NCI-H2107 treated with DMSO at 0.1 percent for 48 hours (cell line): ENCODE measurements around the gene ARMC12.

Experiments
- DNase-seq: peaks from one replicate; lab custom pipeline; 2025; ENCODE audit not compliant: unreplicated experiment; lab: John Stamatoyannopoulos, UW

The ARMC12 gene

DNA sequence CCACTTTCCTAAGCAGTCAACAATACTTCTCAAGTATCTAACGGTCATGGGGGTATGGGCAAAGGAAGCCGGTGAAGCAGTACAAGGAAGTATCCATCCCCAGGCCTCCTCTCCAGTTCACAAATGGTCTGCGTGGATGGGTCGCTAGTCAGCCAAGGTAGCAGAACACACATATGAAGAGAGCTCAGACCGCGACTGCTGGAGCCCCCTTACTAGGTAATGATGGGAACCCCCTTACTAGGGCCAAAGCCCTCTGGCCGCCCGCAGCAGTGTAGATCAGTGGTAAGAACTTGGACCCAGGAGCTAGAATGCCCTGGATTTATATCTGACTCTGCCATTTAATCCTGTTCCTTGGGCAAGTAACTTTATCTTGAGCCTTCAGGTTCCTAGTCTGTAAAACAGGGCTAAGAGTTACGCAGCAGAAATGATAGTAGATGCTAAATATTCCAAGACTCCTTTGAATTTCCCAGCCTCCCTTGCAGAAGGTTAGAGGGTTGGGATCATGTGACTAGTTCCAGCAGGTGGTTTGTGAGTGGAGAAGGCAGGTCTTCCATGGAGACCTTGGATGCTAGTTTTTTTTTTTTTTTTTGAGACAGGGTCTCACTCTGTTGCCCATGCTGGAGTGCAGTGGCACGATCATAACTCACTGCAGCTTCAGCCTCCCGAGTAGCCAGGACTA lies 37.4 kb downstream of the ARMC12 start:
- DNase-seq, result no peak

- DNase-seq, result no peak
Measured at GRCh38 chr6:35775031-35775430, 38.2 kb downstream of the ARMC12 start.

GRCh38 chr6:35776364-35777215 lies 39.8 kb downstream of the ARMC12 start, which contains the start of gene CLPSL2:
Gene CLPSL2 (plus strand): TSS chr6:35776598. CDS start chr6:35776619, 21 bp downstream.
- no peak for DNase-seq

DNA sequence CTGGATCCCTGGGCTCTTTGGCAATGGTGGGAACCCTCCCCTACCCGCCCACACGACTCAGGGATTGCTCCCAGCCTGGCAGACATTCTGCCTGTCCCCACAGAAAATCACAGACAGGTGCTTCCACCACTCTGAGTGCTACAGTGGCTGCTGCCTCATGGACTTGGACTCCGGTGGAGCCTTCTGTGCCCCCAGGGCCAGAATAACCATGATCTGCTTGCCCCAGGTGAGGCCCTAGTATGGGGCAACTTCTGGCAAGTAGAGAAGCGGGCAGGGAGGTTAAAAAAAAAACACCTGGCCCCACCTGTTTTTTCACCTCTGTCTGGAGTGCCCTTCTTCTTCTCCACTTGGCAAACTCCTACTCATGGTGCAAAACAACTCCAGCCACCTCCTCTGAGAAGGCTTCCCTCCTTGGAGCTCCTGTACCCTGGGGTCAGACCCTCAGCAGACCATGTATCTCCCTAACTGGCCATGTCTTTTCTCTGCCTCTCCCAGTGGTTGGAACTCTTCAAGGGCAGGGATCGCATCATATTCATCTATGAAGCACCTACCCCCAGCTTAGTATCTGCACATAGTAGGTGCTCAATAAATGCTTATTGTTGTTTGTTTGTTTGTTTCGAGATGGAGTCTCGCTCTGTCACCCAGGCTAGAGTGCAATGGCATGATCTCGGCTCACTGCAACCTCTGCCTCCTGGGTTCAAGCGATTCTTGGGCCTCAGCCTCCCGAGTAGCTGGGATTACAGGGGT lies 40.7 kb downstream of the ARMC12 start:
- DNase-seq, result no peak

- no peak for DNase-seq
Measured at GRCh38 chr6:35778437-35778836, 41.6 kb downstream of the ARMC12 start.

GRCh38 chr6:35780719-35781118 lies 43.9 kb downstream of the ARMC12 start, which contains the start of gene CLPSL1:
Gene CLPSL1 (plus strand): TSS chr6:35781019. CDS start chr6:35781111, 92 bp downstream.
- no peak for DNase-seq

- no peak for DNase-seq
Measured at GRCh38 chr6:35781290-35781689, 44.5 kb downstream of the ARMC12 start.

DNA sequence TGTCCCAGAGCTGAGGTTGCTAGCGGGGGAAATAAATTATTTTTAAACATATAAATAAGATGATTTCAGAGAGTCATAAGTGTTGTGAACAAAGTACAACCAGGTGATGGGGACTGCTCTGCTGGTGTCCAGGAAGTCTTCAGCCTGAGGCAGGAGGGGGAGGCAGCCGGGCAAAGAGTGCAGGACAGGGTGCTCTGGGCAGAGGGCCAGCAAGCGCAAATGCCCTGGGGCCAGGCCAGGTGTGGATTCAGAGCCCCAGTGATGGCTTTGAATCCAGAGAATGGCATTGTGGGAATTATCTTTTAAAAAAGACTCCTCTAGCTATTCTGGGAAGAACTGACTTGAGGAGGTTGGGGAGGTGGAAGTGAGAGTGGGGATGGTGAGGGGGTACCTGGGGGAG lies 45.6 kb downstream of the ARMC12 start:
- no peak for DNase-seq

DNA sequence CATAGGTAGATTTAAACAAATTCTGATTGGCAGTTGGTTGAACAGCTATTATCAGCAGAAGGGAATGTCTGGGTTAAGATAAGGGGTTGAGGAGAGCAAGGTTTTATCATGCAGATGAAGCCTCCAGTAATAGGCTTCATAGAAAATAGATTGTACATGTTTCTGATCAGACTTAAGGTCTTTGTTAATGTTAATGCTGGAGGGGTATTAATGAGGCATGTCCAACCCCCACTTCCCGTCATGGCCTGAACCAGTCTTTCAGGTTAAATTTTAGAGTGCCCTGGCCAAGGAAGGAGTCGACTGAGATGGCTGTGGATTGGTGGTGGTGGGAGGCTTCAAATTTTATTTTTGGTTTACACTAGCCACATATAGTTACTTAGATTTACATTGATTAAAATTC lies 47.4 kb downstream of the ARMC12 start:
- no peak for DNase-seq

DNA sequence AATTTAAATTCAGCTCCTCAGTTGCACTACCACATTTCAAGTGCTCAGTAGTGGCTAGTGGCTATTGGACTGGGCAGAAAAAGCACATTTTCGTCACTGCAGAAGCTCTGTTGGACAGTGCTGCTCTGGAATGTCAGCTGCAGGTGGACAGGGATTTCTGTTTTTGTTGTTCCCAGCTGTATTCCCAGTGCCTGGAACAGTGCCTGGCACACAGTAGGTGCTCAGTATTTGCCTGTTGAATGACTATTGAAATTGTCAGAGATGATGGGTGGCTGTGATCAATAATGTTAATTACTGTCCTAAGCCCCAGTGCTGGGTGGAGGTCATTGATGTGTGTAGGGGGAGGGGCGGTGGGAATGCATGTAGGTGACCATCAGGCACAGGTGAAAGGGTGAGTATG lies 49.4 kb downstream of the ARMC12 start:
- no peak for DNase-seq

- DNase-seq, result no peak
Measured at GRCh38 chr6:35786810-35787209, 50.0 kb downstream of the ARMC12 start.

GRCh38 chr6:35787266-35788218 lies 50.7 kb downstream of the ARMC12 start:
- DNase-seq, result no peak

DNA sequence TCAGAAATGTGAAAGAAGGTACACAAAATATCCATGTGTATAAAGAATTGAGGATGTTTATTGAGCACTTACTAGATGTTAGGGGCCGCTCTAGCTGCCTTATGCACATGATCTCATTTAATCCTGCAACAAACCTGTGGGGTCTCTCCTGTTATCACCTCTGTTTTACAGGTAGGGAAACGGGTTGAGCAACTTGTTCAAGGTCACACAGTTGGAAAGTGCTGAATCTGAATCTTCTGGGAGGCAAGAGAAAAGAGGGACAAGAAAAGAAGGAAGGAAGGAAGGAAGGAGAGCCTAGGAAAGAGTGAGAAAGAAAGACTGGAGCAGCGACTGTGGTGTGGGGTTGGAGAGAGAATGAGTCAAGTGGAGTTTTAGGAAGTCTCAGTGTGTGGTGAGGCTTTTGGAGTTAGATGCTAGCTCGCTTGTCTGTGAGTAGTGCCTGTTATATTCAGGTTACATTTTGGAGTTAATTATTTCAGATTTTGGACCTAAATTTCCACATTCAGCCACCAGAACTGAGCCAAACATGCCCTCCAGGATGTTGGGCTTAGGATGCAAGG lies 51.7 kb downstream of the ARMC12 start:
- DNase-seq, result no peak

DNA sequence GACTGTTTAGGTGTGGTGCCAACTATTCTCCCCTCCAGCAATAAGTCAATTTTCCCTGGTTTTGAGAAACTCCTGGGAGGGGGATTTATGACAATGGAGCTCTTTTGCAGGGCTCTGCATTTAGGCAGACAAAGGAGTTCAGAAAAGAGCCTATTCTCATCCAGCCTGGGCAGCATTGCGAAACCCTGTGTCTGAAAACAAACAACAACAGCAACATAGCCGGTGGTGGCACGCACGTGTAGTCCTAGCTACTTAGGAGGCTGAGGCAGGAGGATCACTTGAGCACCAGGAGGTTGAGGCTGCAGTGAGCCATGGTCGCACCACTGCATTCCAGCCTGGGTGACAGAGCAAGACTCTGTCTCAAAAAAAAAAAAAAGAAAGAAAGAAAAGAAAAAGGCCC lies 53.9 kb downstream of the ARMC12 start:
- DNase-seq, result no peak

- DNase-seq, result no peak
Measured at GRCh38 chr6:35794536-35795452, 58.0 kb downstream of the ARMC12 start.

GRCh38 chr6:35795453-35796071 lies 58.7 kb downstream of the ARMC12 start:
- no peak for DNase-seq

- DNase-seq, result no peak
Measured at GRCh38 chr6:35796236-35796635, 59.4 kb downstream of the ARMC12 start.

GRCh38 chr6:35797837-35798526 lies 61.1 kb downstream of the ARMC12 start:
- DNase-seq, result no peak
